IMR-90 (cell line): ENCODE measurements around the gene L3MBTL4. TPM values are rescaled to one million over a fixed set of nuclear protein-coding genes. Genes with fewer than 3 reads are reported as not detected.

Experiments
- ATAC-seq: fragments of 200-7000 bp; cut with Tn5 transposase; 2 replicates; pipeline ENCODE4 v1.9.1; 2020; ENCODE audit warnings: low read depth, mild to moderate bottlenecking, moderate library complexity
- BruUV-seq: library from RNA; stranded (reverse); fragments of 400-500 nt; replicated peaks from 2 replicates; lab custom pipeline; 2021; lab: Mats Ljungman, UMichigan
- CTCF ChIA-PET: fragments of 300-600 bp; formaldehyde crosslinking; extraction: SDS; loops from one replicate; lab custom pipeline; 2021; ENCODE audit warnings: antibody characterized with exemption; lab: Yijun Ruan, JAX
- POLR2A ChIA-PET: fragments of 300-600 bp; sonication (Branson Sonifier 250); formaldehyde crosslinking; loops from one replicate; lab custom pipeline; 2022; ENCODE audit warnings: antibody characterized with exemption; ENCODE audit not compliant: unreplicated experiment; lab: Charles Lee
- DNase-seq: peaks from one replicate; pipeline ENCODE4 v3.0.0; 2013
- H2AFZ ChIP-seq: replicated peaks from 2 replicates; pipeline ENCODE3; 2013; ENCODE audit warnings: low read length, mild to moderate bottlenecking; ENCODE audit not compliant: poor library complexity
- H2AK5ac ChIP-seq: 2 replicates; pipeline ENCODE4 v1.6.1; 2013; ENCODE audit warnings: low read depth, low read length, inconsistent platforms
- H2AK9ac ChIP-seq: replicated peaks from 2 replicates; pipeline ENCODE3; 2013; ENCODE audit warnings: mild to moderate bottlenecking, low read depth, low read length, moderate library complexity; ENCODE audit not compliant: poor library complexity
- H2BK120ac ChIP-seq: 2 replicates; pipeline ENCODE4 v1.6.1; 2013; ENCODE audit warnings: low read depth, low read length, inconsistent platforms
- H2BK15ac ChIP-seq: 3 replicates; pipeline ENCODE4 v1.6.1; 2013; ENCODE audit warnings: low read depth, low read length, inconsistent platforms
- H2BK20ac ChIP-seq: 2 replicates; pipeline ENCODE4 v1.6.1; 2013; ENCODE audit warnings: low read depth, mild to moderate bottlenecking, inconsistent platforms, low read length, moderate library complexity
- H2BK5ac ChIP-seq: 2 replicates; pipeline ENCODE4 v1.6.1; 2013; ENCODE audit warnings: mild to moderate bottlenecking, low read depth, low read length, inconsistent platforms; ENCODE audit not compliant: poor library complexity, severe bottlenecking
- H3K14ac ChIP-seq: replicated peaks from 2 replicates; pipeline ENCODE4 v1.6.1; 2013; ENCODE audit warnings: low read depth, low read length, inconsistent platforms
- H3K18ac ChIP-seq: 2 replicates; pipeline ENCODE4 v1.6.1; 2013; ENCODE audit warnings: low read depth, low read length, control low read depth
- H3K23ac ChIP-seq: 2 replicates; pipeline ENCODE4 v1.6.1; 2013; ENCODE audit warnings: low read depth, low read length, inconsistent platforms
- H3K27ac ChIP-seq: 2 replicates; pipeline ENCODE4 v1.5.1; 2013; ENCODE audit warnings: mild to moderate bottlenecking, control low read depth, low read length; ENCODE audit not compliant: insufficient read depth
- H3K27me3 ChIP-seq: 2 replicates; pipeline ENCODE4 v1.6.1; 2013; ENCODE audit warnings: low read length; ENCODE audit not compliant: control insufficient read depth, insufficient read depth
- H3K36me3 ChIP-seq: 2 replicates; pipeline ENCODE4 v1.6.1; 2013; ENCODE audit warnings: low read length, mixed read lengths; ENCODE audit not compliant: control insufficient read depth, insufficient read depth
- H3K4ac ChIP-seq: 2 replicates; pipeline ENCODE4 v1.6.1; 2013; ENCODE audit warnings: low read depth, low read length, inconsistent platforms
- H3K4me1 ChIP-seq: 2 replicates; pipeline ENCODE4 v1.6.1; 2013; ENCODE audit warnings: low read length, mixed read lengths; ENCODE audit not compliant: control insufficient read depth, insufficient read depth
- H3K4me2 ChIP-seq: 2 replicates; pipeline ENCODE4 v1.6.1; 2013; ENCODE audit warnings: low read depth, mild to moderate bottlenecking, control low read depth, low read length, moderate library complexity
- H3K4me3 ChIP-seq: 2 replicates; pipeline ENCODE4 v1.5.1; 2013; ENCODE audit warnings: low read depth, mild to moderate bottlenecking, control low read depth, low read length, moderate library complexity; ENCODE audit not compliant: insufficient read depth
- H3K56ac ChIP-seq: 2 replicates; pipeline ENCODE4 v1.6.1; 2013; ENCODE audit warnings: low read length, inconsistent platforms; ENCODE audit not compliant: insufficient read depth; ENCODE audit errors: extremely low read depth
- H3K79me1 ChIP-seq, 2 experiments: 2 replicates each; pipeline ENCODE4 v1.6.1; 2013; ENCODE audit warnings: low read length in 2 of 2, inconsistent platforms in 1 of 2, low read depth in 1 of 2
- H3K9ac ChIP-seq: 2 replicates; pipeline ENCODE4 v1.6.1; 2013; ENCODE audit warnings: low read depth, low read length, control low read depth
- H3K9me1 ChIP-seq: 2 replicates; pipeline ENCODE4 v1.6.1; 2013; ENCODE audit warnings: low read length, inconsistent platforms; ENCODE audit not compliant: insufficient read depth
- H3K9me3 ChIP-seq: 2 replicates; pipeline ENCODE4 v1.6.1; 2013; ENCODE audit warnings: low read length; ENCODE audit not compliant: control insufficient read depth, insufficient read depth
- H4K20me1 ChIP-seq: 2 replicates; pipeline ENCODE4 v1.6.1; 2013; ENCODE audit warnings: low read length, inconsistent platforms; ENCODE audit not compliant: insufficient read depth
- H4K5ac ChIP-seq: 2 replicates; pipeline ENCODE4 v1.6.1; 2013; ENCODE audit warnings: mild to moderate bottlenecking, low read depth, low read length, control low read depth
- H4K8ac ChIP-seq, 2 experiments: 2 replicates each; pipeline ENCODE4 v1.6.1; 2013; ENCODE audit warnings: low read depth in 2 of 2, low read length in 2 of 2, control low read depth in 1 of 2, inconsistent platforms in 1 of 2
- H4K91ac ChIP-seq: 2 replicates; pipeline ENCODE4 v1.6.1; 2013; ENCODE audit warnings: low read depth, low read length, inconsistent platforms; ENCODE audit not compliant: insufficient read depth
- BHLHE40 ChIP-seq: fragments of 150-350 bp; IDR thresholded peaks from 2 replicates; pipeline ENCODE4 v1.6.1; 2016; ENCODE audit warnings: mild to moderate bottlenecking, low read depth, low read length
- CEBPB ChIP-seq: IDR thresholded peaks from 2 replicates; pipeline ENCODE4 v1.6.1; 2012; ENCODE audit warnings: low read depth, low read length, improper control_type of control experiment
- FOS ChIP-seq: fragments of 150-350 bp; IDR thresholded peaks from 2 replicates; pipeline ENCODE4 v1.6.1; 2016; ENCODE audit warnings: low read depth, low read length
- MAFK ChIP-seq: IDR thresholded peaks from 2 replicates; pipeline ENCODE4 v1.6.1; 2012; ENCODE audit warnings: low read depth, low read length, improper control_type of control experiment
- MXI1 ChIP-seq: IDR thresholded peaks from 2 replicates; pipeline ENCODE4 v1.6.1; 2012; ENCODE audit warnings: low read depth, mild to moderate bottlenecking, low read length, moderate library complexity, borderline replicate concordance
- NFE2L2 ChIP-seq: fragments of 150-350 bp; IDR thresholded peaks from 2 replicates; pipeline ENCODE4 v1.6.1; 2016; ENCODE audit warnings: low read depth, mild to moderate bottlenecking, low read length
- POLR2A ChIP-seq: IDR thresholded peaks from 2 replicates; pipeline ENCODE4 v1.6.1; 2012; ENCODE audit warnings: mild to moderate bottlenecking, low read depth, low read length
- RCOR1 ChIP-seq: IDR thresholded peaks from 2 replicates; pipeline ENCODE4 v1.6.1; 2012; ENCODE audit warnings: mild to moderate bottlenecking, low read length, improper control_type of control experiment; ENCODE audit not compliant: insufficient replicate concordance
- SMC3 ChIP-seq: fragments of 150-350 bp; IDR thresholded peaks from 2 replicates; pipeline ENCODE4 v1.6.1; 2016; ENCODE audit warnings: low read depth, mild to moderate bottlenecking, antibody characterized with exemption, low read length, moderate library complexity
- WGBS, 2 experiments: methylation state at CpG; one replicate each; pipeline versions ENCODE4 v1.1.5 to v1.1.7; 2013; ENCODE audit warnings: missing lambda C conversion rate in 2 of 2; ENCODE audit not compliant: insufficient read length in 1 of 2; ENCODE audit errors: extremely low coverage in 2 of 2; 5-methylcytosine and 5-hydroxymethylcytosine counted together
- dilution Hi-C: fragments of 300-500 bp; cut with HindIII; formaldehyde crosslinking; loops from one replicate; pipeline ENCODE4 v1.14.3; 2018; ENCODE audit warnings: low sequenced_read_pairs; ENCODE audit not compliant: unreplicated experiment
- in situ Hi-C: fragments of 300-500 bp; cut with MboI; formaldehyde crosslinking; loops from 3 replicates; pipeline ENCODE4 v1.14.3; 2019; ENCODE audit warnings: low sequenced_read_pairs, inconsistent platforms, mixed read lengths
- intact Hi-C: fragments of 100-400 bp; cut with micrococcal nuclease; formaldehyde crosslinking; loops from 2 replicates; pipeline ENCODE4 v1.10.0; 2022
- polyA plus RNA-seq, 3 experiments: library from polyadenylated mRNA; depleted of rRNA; stranded (reverse); fragments of >200 nt; gene quantifications; 2 replicates each; pipeline ENCODE4 v1.2.3, GENCODE V29; 2012; ENCODE audit warnings: low replicate concordance in 1 of 3
- total RNA-seq: library from RNA; depleted of rRNA; stranded (reverse); fragments of >200 nt; gene quantifications from 2 replicates; pipeline ENCODE4 v1.2.3, GENCODE V29; 2012

The L3MBTL4 gene
- total and polyA plus RNA-seq, 2 of the 4 experiments (the other 2 are of a cell fraction): under 0.01 to 0.02 TPM

GRCh38 chr18:6056171-6056910, 358.4 kb downstream of the L3MBTL4 start (continued):
- no peak for TF ChIP-seq MAFK

GRCh38 chr18:6055711-6056110, 359.0 kb downstream of the L3MBTL4 start:
- peak overlapping the region; percentile 94; the same call in 1 of the 2 replicates for H3K4ac ChIP-seq
- H3K23ac ChIP-seq: peak overlapping the region; percentile 68
- no peak overlapping the region for H3K4me3 ChIP-seq
- H3K56ac ChIP-seq: peak overlapping the region; percentile 67
- peak overlapping the region; percentile 91; the same call in 1 of the 2 replicates for H2BK120ac ChIP-seq
- H3K4me2 ChIP-seq: peak overlapping the region; percentile 42
- no peaks in the 10 kb centered on the region for H3K9me3 ChIP-seq
- H3K18ac ChIP-seq: peak overlapping the region; percentile 21; the same call in 1 of the 2 replicates
- no peak overlapping the region for H4K5ac ChIP-seq
- no peaks in the 10 kb centered on the region for H3K79me1 ChIP-seq
- no CpG with 5 or more reads among the region's 5 CpGs for WGBS, 2 experiments
- peak; percentile 96 for DNase-seq
- H3K9ac ChIP-seq: no peak overlapping the region; the same call in 1 of the 2 replicates
- peak overlapping the region; percentile 81 for H2BK5ac ChIP-seq
- intact Hi-C loops (loop anchor here (5.0 kb wide), 1 partner anchor 158 kb away; the partner anchor contains the start of gene TMEM200C), dilution Hi-C loops (no loop called here), in situ Hi-C loops (no loop called here)
- H3K27me3 ChIP-seq: no peaks in the 10 kb centered on the region
- peak overlapping the region; percentile 52; the same call in 1 of the 3 replicates for H2BK15ac ChIP-seq
- no peak overlapping the region for H2AFZ ChIP-seq
- peak overlapping the region; percentile 84; the same call in 1 of the 2 replicates for H2BK20ac ChIP-seq
- peak overlapping the region; percentile 85 for H3K14ac ChIP-seq
- 0 out of 2 replicates have a peak, but pooled peaks cover 5% of the 10 kb centered on the region for H3K9me1 ChIP-seq
- H4K91ac ChIP-seq: no peak overlapping the region
- no TSS peak for BruUV-seq
- H4K20me1 ChIP-seq: no peaks in the 10 kb centered on the region
- no peak overlapping the region for H2AK5ac ChIP-seq
- peak; percentile 94 for ATAC-seq
- no peak overlapping the region for H2AK9ac ChIP-seq
- no peaks in the 10 kb centered on the region for H3K36me3 ChIP-seq
- peaks cover 14% of the 10 kb centered on the region for H3K4me1 ChIP-seq
- TF ChIP-seq FOS: peak; percentile 92
- TF ChIP-seq POLR2A: no peak; the same call in 1 of the 2 replicates
- TF ChIP-seq MAFK: no peak
- TF ChIP-seq RCOR1: no peak
- TF ChIP-seq MXI1: no peak
- TF ChIP-seq NFE2L2: peak; percentile 40; the same call in 1 of the 2 replicates
- TF ChIP-seq SMC3: peak; percentile 20; the same call in 1 of the 2 replicates
- TF ChIP-seq BHLHE40: peak; percentile 42; the same call in 1 of the 2 replicates
- peak; percentile 55 for TF ChIP-seq CEBPB
- peak overlapping the region; percentile 58 for H3K27ac ChIP-seq
- POLR2A ChIA-PET: no interaction called here
- H4K8ac ChIP-seq: peak overlapping the region in 1 of 2 experiments; percentile 84; a peak in 1 of 4 replicates
- CTCF ChIA-PET: no interaction called here
